Activated T-helper 2 cell treated with anti-CD3 and anti-CD28 coated beads, Interferon-gamma antibody, Interleukin-2, Interleukin-4, amounts not matched to agents 10 μg/mL and 5 μg/mL and 100 μg/mL, durations not matched to agents 14 hours and 24 hours and 36 hours (primary cell): ENCODE results near the gene C14orf132. TPM values are rescaled to one million over a fixed set of nuclear protein-coding genes. Genes with fewer than 3 reads are reported as not detected.

Experiments used
- DNase-seq: peaks from one replicate; pipeline ENCODE4 v3.0.0; 2021; ENCODE audit warnings: low spot score
- H3K27ac Mint-ChIP-seq: one replicate; pipeline ENCODE4 v1.8.0; 2021; ENCODE audit warnings: mixed read lengths
- H3K27me3 Mint-ChIP-seq: one replicate; pipeline ENCODE4 v1.8.0; 2021; ENCODE audit warnings: low read depth, mixed read lengths
- H3K36me3 Mint-ChIP-seq: one replicate; pipeline ENCODE4 v1.8.0; 2021; ENCODE audit warnings: low read depth, mixed read lengths
- H3K4me1 Mint-ChIP-seq: one replicate; pipeline ENCODE4 v1.8.0; 2021; ENCODE audit warnings: low read depth, mixed read lengths
- H3K4me3 Mint-ChIP-seq: one replicate; pipeline ENCODE4 v1.8.0; 2021; ENCODE audit warnings: low read depth, mild to moderate bottlenecking, moderate library complexity, mixed read lengths
- H3K9me3 Mint-ChIP-seq: one replicate; pipeline ENCODE4 v1.8.0; 2021; ENCODE audit warnings: mixed read lengths
- intact Hi-C: fragments of 100-400 bp; cut with micrococcal nuclease; formaldehyde crosslinking; loops from one replicate; pipeline ENCODE4 v1.15.1; 2023
- total RNA-seq: library from RNA; stranded (reverse); gene quantifications from 2 replicates; pipeline ENCODE4 v1.2.3, GENCODE V29; 2022

C14orf132 gene
- total RNA-seq, 1 donor from 2014 or later = 1.6 TPM

DNA sequence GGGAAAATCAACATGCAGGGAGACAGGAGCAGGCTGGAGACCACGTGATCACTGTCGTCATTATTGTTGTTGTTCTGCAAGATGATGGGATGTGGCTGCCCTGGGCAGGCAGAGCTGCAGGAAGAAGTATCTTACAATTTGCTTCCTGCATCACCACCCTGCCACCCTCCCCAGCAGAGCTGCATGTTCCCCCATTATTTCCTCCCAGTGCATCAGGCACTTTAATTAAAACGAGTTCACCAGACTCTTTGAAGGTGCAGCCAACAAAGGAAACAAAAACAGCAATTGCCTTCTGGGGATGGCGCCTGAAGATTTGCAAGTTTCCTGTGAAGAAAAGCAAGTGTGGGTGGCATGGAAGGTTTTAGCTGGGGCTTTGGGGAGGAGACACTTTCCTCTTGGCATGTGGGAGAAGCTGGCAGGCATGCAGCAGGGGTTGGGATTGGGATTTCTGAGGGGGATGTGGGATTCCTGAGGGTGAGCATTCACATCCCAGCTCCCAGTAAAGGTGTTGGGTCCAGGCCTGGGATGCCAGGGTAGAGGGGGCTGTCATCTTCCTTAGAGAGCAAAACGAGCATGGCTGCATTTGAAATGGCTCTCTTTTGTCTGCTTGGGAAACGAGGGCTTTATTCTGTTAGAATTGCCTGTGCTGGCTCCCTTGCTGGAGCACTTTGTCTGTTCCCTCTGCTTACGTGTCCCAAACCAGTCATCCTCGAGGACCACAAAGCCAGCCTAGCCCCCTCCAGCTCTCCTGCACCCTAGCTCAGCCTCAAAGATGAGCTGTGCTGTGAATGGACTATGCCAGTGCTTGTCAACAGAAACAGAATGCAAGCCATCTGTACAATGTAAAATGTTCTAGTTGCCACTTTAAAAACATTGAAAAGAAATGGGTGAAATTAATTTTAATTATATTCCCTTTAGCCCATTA, 11.5 kb upstream of the C14orf132 start:
- H3K4me3 Mint-ChIP-seq = no peak overlapping the region
- H3K27ac Mint-ChIP-seq = no peak overlapping the region

DNA sequence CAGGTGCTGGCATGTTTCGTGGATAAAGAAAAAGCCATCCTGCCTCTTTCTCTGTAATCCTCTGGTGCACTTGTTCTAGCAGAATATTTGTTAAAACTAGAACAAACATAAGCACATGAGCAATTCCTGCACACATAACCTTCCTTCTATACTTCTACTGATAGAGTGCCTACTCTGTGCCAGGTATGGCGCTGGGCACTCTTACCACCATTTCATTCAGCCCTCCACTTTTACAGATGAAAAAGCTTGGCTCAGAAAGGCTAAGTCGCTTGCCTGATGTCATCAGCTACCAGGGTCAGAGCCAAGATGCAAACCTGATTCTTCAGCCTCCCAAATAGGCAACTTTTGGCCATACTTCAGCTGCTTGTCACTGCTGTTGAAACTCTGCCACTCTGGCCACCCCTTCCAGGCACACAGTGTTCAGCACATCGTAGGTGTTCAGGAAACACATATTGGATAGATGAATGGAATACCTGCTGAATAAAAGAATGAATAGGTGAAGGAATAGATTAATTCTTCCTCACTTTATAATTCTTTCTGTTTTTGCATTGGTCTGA, 10.0 kb upstream of the C14orf132 start:
- H3K9me3 Mint-ChIP-seq = no peaks in the 10 kb centered on the region
- no peak for DNase-seq
- intact Hi-C loops = no loop called here
- H3K4me3 Mint-ChIP-seq = no peak overlapping the region
- H3K36me3 Mint-ChIP-seq = no peaks in the 10 kb centered on the region
- no peak overlapping the region for H3K27ac Mint-ChIP-seq
- peaks cover 3% of the 10 kb centered on the region for H3K27me3 Mint-ChIP-seq
- H3K4me1 Mint-ChIP-seq = no peaks in the 10 kb centered on the region

More for the DNA sequence above, 11.5 kb upstream of the C14orf132 start:
- Mint-ChIP-seq H3K27me3 (peaks cover 3% of the 10 kb centered on the region), H3K9me3 (no peaks in the 10 kb centered on the region), H3K4me1 (no peaks in the 10 kb centered on the region), H3K36me3 (no peaks in the 10 kb centered on the region)
- intact Hi-C loops = no loop called here
- no peak for DNase-seq

GRCh38 chr14:96030108-96030760, 8.9 kb upstream of the C14orf132 start:
- Mint-ChIP-seq H3K4me3 (no peak overlapping the region), H3K9me3 (no peaks in the 10 kb centered on the region), H3K4me1 (no peaks in the 10 kb centered on the region), H3K27ac (no peak overlapping the region), H3K36me3 (no peaks in the 10 kb centered on the region), H3K27me3 (peaks cover 3% of the 10 kb centered on the region)
- no peak for DNase-seq
- intact Hi-C loops = no loop called here

DNA sequence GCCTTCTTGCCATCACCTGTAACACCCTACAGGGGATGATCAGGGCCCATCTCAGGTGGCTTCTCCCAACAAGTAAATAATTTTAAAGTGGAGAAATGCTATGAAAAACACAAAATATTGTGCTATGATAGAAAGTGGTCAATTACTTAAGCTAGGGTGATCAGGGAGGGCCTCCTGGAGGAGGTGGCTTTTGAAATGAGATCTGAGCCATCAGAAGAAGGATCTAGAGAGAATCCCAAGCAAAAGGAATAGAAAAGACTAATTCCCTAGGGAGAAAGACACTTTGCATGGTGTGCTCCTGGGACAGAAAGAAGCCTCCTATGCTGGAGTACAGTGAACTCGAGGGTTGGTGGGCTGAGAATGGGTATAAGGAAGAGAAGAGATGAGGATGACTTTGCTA, 7.5 kb upstream of the C14orf132 start:
- no peak overlapping the region for H3K27ac Mint-ChIP-seq
- no peaks in the 10 kb centered on the region for H3K4me1 Mint-ChIP-seq
- intact Hi-C loops = no loop called here
- no peak for DNase-seq
- no peaks in the 10 kb centered on the region for H3K9me3 Mint-ChIP-seq
- H3K36me3 Mint-ChIP-seq = no peaks in the 10 kb centered on the region
- no peak overlapping the region for H3K4me3 Mint-ChIP-seq
- no peaks in the 10 kb centered on the region for H3K27me3 Mint-ChIP-seq

DNA sequence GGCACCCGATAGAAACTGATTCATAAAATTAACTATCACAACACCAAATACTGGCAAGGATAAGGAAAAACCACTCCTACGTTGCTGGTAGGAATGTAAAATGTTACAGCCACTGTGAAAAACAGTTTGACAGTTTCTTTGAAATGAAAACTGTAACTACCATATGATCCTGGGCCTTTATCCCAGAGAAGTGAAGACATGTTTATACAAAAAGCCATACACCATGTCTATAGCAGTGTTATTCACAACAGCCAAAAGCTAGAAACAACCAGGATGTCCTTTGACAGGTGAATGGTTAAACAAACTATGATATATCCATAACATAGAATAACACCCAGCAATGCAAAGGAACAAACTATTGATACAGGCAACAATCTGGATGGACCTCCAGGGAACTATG, 3.7 kb upstream of the C14orf132 start:
- no peak for DNase-seq
- intact Hi-C loops = no loop called here
- Mint-ChIP-seq H3K4me1 (peaks cover 1% of the 10 kb centered on the region), H3K27me3 (peaks cover 28% of the 10 kb centered on the region), H3K36me3 (no peaks in the 10 kb centered on the region), H3K4me3 (no peak overlapping the region), H3K9me3 (no peaks in the 10 kb centered on the region), H3K27ac (no peak overlapping the region)

- intact Hi-C loops = no loop called here
- no peak for DNase-seq
- peaks cover 45% of the 10 kb centered on the region for H3K27me3 Mint-ChIP-seq
These were observed 1.1 kb upstream of the C14orf132 start for GRCh38 chr14:96037891-96038557.

GRCh38 chr14:96038558-96038919, 623 bp upstream of the C14orf132 start:
- H3K4me1 Mint-ChIP-seq = peaks cover 1% of the 10 kb centered on the region
- intact Hi-C loops = no loop called here
- no peak overlapping the region for H3K27ac Mint-ChIP-seq

More at GRCh38 chr14:96037891-96038557, 1.1 kb upstream of the C14orf132 start:
- H3K27ac Mint-ChIP-seq = no peak overlapping the region
- H3K36me3 Mint-ChIP-seq = no peaks in the 10 kb centered on the region
- H3K9me3 Mint-ChIP-seq = no peaks in the 10 kb centered on the region
- H3K4me1 Mint-ChIP-seq = peaks cover 1% of the 10 kb centered on the region
- no peak overlapping the region for H3K4me3 Mint-ChIP-seq

GRCh38 chr14:96039633-96040311, 610 bp downstream of the C14orf132 start:
- no peak for DNase-seq
- H3K27ac Mint-ChIP-seq = no peak overlapping the region
- H3K4me1 Mint-ChIP-seq = peaks cover 1% of the 10 kb centered on the region
- peaks cover 45% of the 10 kb centered on the region for H3K27me3 Mint-ChIP-seq
- H3K4me3 Mint-ChIP-seq = peak overlapping the region; percentile 74
- intact Hi-C loops = no loop called here
- no peaks in the 10 kb centered on the region for H3K9me3 Mint-ChIP-seq
- no peaks in the 10 kb centered on the region for H3K36me3 Mint-ChIP-seq

More at GRCh38 chr14:96038558-96038919, 623 bp upstream of the C14orf132 start:
- Mint-ChIP-seq H3K4me3 (peak overlapping the region; percentile 31), H3K36me3 (no peaks in the 10 kb centered on the region), H3K27me3 (peaks cover 45% of the 10 kb centered on the region), H3K9me3 (no peaks in the 10 kb centered on the region)
- DNase-seq = no peak

GRCh38 chr14:96040828-96041371, 1.7 kb downstream of the C14orf132 start:
- H3K27ac Mint-ChIP-seq = no peak overlapping the region
- no peak overlapping the region for H3K4me3 Mint-ChIP-seq
- peaks cover 45% of the 10 kb centered on the region for H3K27me3 Mint-ChIP-seq
- intact Hi-C loops = no loop called here
- H3K4me1 Mint-ChIP-seq = peaks cover 1% of the 10 kb centered on the region
- no peaks in the 10 kb centered on the region for H3K9me3 Mint-ChIP-seq
- H3K36me3 Mint-ChIP-seq = no peaks in the 10 kb centered on the region
- DNase-seq = no peak

GRCh38 chr14:96042248-96042930, 3.2 kb downstream of the C14orf132 start:
- intact Hi-C loops = no loop called here
- Mint-ChIP-seq H3K36me3 (no peaks in the 10 kb centered on the region), H3K4me1 (peaks cover 1% of the 10 kb centered on the region), H3K27ac (no peak overlapping the region), H3K4me3 (no peak overlapping the region), H3K9me3 (no peaks in the 10 kb centered on the region), H3K27me3 (peaks cover 40% of the 10 kb centered on the region)
- no peak for DNase-seq

DNA sequence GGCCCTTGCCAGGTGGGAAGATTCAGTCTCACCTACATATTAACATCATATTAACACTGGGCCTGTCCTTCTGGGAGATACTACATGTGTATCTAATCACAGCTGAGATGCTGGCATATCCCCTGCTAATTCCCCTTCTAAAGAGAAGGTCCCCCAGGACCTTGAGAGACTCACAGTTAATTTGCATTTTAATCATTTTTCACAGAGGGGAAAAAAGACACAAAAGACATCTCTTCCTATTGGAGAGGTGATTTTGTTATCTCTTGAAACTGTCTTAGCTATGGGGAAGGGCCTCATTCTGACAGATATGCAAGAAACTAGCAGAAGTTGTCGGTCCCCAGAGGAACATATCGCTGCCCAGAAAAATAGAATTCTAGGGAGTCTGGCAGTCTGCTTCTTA, 7.5 kb downstream of the C14orf132 start:
- DNase-seq = no peak
- no peaks in the 10 kb centered on the region for H3K4me1 Mint-ChIP-seq
- no peaks in the 10 kb centered on the region for H3K36me3 Mint-ChIP-seq
- no peak overlapping the region for H3K27ac Mint-ChIP-seq
- peaks cover 6% of the 10 kb centered on the region for H3K27me3 Mint-ChIP-seq
- H3K9me3 Mint-ChIP-seq = no peaks in the 10 kb centered on the region
- no peak overlapping the region for H3K4me3 Mint-ChIP-seq
- intact Hi-C loops = no loop called here

DNA sequence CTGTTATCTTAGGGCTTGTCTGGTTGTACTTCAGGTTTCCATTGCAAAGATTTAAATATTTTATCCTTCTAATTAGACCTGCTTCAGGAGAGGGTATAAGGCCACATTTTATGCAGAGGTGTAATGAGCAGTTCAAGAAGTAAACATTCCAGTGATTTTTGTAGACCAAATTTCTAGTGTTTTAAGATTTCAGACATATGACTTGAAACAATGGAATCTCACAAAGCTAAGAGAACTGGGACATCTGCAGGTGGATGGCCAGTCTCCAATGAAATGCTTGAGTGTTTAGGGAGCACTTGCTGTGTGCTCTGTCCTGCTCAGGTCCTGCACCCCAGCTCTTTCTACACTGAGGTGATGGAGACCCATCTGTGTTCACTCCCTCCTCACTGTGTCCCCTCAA, 7.9 kb downstream of the C14orf132 start:
- H3K36me3 Mint-ChIP-seq = no peaks in the 10 kb centered on the region
- intact Hi-C loops = no loop called here

More for the DNA sequence above, 7.9 kb downstream of the C14orf132 start:
- Mint-ChIP-seq H3K9me3 (no peaks in the 10 kb centered on the region), H3K27me3 (peaks cover 1% of the 10 kb centered on the region), H3K4me1 (no peaks in the 10 kb centered on the region), H3K4me3 (no peak overlapping the region), H3K27ac (no peak overlapping the region)
- no peak for DNase-seq
